Ovary (tissue), 9 donors: ENCODE measurements around the gene KICS2. TPM values are rescaled to one million over a fixed set of nuclear protein-coding genes. Genes with fewer than 3 reads are reported as not detected.

ENCODE experiments used
- DNase-seq, 5 donors: peaks; one replicate each; pipeline ENCODE4 v3.0.0-alpha.2; 2019 to 2020
- H3K27ac ChIP-seq, 2 donors: fragments of 200-600 bp; one replicate each; pipeline versions ENCODE4 v1.5.1 to v1.8.0; 2019 to 2022
- H3K27me3 ChIP-seq: fragments of 200-600 bp; one replicate; pipeline ENCODE4 v1.8.0; 2022
- H3K36me3 ChIP-seq: fragments of 200-600 bp; sonication (generic); one replicate; pipeline ENCODE4 v1.5.1; 2019
- H3K4me1 ChIP-seq: one replicate; pipeline ENCODE4 v1.8.1; 2013; ENCODE audit warnings: mild to moderate bottlenecking, moderate library complexity; ENCODE audit not compliant: insufficient read depth
- H3K4me3 ChIP-seq: fragments of 200-600 bp; sonication (generic); one replicate; pipeline ENCODE4 v1.5.1; 2017
- H3K9me3 ChIP-seq, 2 donors: fragments of 200-600 bp in 1 of 2; sonication (generic) in 1 of 2; one replicate each; pipeline versions ENCODE4 v1.5.1 to v1.8.1; 2013 to 2019; ENCODE audit warnings: mild to moderate bottlenecking in 1 of 2, moderate library complexity in 1 of 2
- CTCF ChIP-seq, 3 donors: fragments of 450-650 bp in 2 of 3; fragments of 200-600 bp in 1 of 3; IDR thresholded peaks; one replicate each; pipeline versions ENCODE4 v1.5.1 to v1.8.0; 2016 to 2022; ENCODE audit warnings: antibody characterized with exemption in 3 of 3, mild to moderate bottlenecking in 1 of 3
- EP300 ChIP-seq: sonication (generic); formaldehyde crosslinking; IDR thresholded peaks from one replicate; pipeline ENCODE4 v1.6.1; 2017; ENCODE audit warnings: antibody characterized with exemption
- POLR2A ChIP-seq: fragments of 450-650 bp; IDR thresholded peaks from one replicate; pipeline ENCODE4 v1.6.1; 2017; ENCODE audit warnings: antibody characterized with exemption, mild to moderate bottlenecking, moderate library complexity
- WGBS, 3 donors: extraction: QIAGEN DNeasy Blood & Tissue Kit in 1 of 3; methylation state at CpG; one replicate each; pipeline versions ENCODE4 v1.1.5 to v1.1.7; 2013 to 2017; 5-methylcytosine and 5-hydroxymethylcytosine counted together
- intact Hi-C, 4 donors: fragments of 100-400 bp; cut with DNase I; formaldehyde crosslinking; loops; one replicate each; pipeline versions ENCODE4 v1.11.0 to v1.15.1; 2022 to 2023
- polyA plus RNA-seq, 2 donors: library from polyadenylated mRNA; stranded (reverse); fragments of 200-250 nt in 1 of 2; fragments of 350-450 nt in 1 of 2; fragmentation: Illumina TruSeq in 1 of 2; extraction: RNeasy Lipid Tissue Mini Kit (QIAGEN cat#74804) in 1 of 2; gene quantifications; one replicate each; pipeline ENCODE4 v1.2.3, GENCODE V29; 2013 to 2014
- total RNA-seq, 7 donors: library from RNA; depleted of rRNA in 2 of 7; stranded (reverse); fragments of >200 nt in 2 of 7; fragmentation: NEBNext Ultra II Directional in 3 of 7; extraction: Animal tissue kit (Norgen Biotek cat#: 25700) in 3 of 7; gene quantifications; one replicate each; pipeline versions ENCODE4 v1.1.0 to v1.2.4, GENCODE V29; 2016 to 2023
- donor health status: DM: no; HTN: no; CAD: no; lungs with moderate emphysema.
- donor health status: DM: no; HTN: no; CAD: no.
- donor health status: Bipolar disorder and iron deficiency.
- donor health status: DM: yes; HTN: yes; CAD: no.
- donor health status: DM: no; HTN: no; CAD: no.
- donor health status: DM: yes; HTN: yes; CAD: no.

Gene KICS2
- total and polyA plus RNA-seq, 9 donors: 3.4 to 15.2 (median 8.1) TPM

- Histone ChIP-seq H3K27ac (no peak overlapping the region), H3K27me3 (no peaks in the 10 kb centered on the region), H3K9me3 (no peaks in the 10 kb centered on the region), H3K4me3 (no peak overlapping the region), H3K4me1 (peaks cover 6% of the 10 kb centered on the region), H3K36me3 (no peaks in the 10 kb centered on the region)
- intact Hi-C loops: no loop called here
- no peak for DNase-seq
- TF ChIP-seq EP300 (no peak), CTCF (IDR thresholded peaks at IDR 0.05) (no peak), POLR2A (no peak)
- 30 to 36% (median 31%) methylated on average over 3 of the region's 3 CpGs for WGBS, 3 donors
These were observed 18.7 kb upstream of the KICS2 start for GRCh38 chr12:64240781-64241180.

- intact Hi-C loops: loop anchor here in 1 of 4 donors (10.0 kb wide), 1 partner anchor 53 kb away; no protein-coding TSS in a partner anchor
- peaks cover 6% of the 10 kb centered on the region for H3K4me1 ChIP-seq
- no peaks in the 10 kb centered on the region for H3K9me3 ChIP-seq
- TF ChIP-seq EP300: no peak
- TF ChIP-seq CTCF (IDR thresholded peaks at IDR 0.05): no peak
- no peak for TF ChIP-seq POLR2A
- no peak overlapping the region for H3K27ac ChIP-seq
- H3K27me3 ChIP-seq: no peaks in the 10 kb centered on the region
- no peaks in the 10 kb centered on the region for H3K36me3 ChIP-seq
- DNase-seq: no peak
- H3K4me3 ChIP-seq: no peak overlapping the region
These were observed 15.3 kb upstream of the KICS2 start for GRCh38 chr12:64237382-64237781.

GRCh38 chr12:64236549-64236948 lies 14.5 kb upstream of the KICS2 start:
- intact Hi-C loops: loop anchor here in 1 of 4 donors (10.0 kb wide), 1 partner anchor 52 kb away; no protein-coding TSS in a partner anchor
- TF ChIP-seq POLR2A (no peak), EP300 (no peak), CTCF (IDR thresholded peaks at IDR 0.05) (no peak)

GRCh38 chr12:64232196-64232595 lies 10.1 kb upstream of the KICS2 start:
- WGBS, 3 donors: 50 to 65% (median 64%) methylated on average over 1 of the region's 1 CpG
- intact Hi-C loops: loop anchor here in 1 of 4 donors (10.0 kb wide), 1 partner anchor 47 kb away; no protein-coding TSS in a partner anchor
- Histone ChIP-seq H3K4me1 (no peaks in the 10 kb centered on the region), H3K27me3 (no peaks in the 10 kb centered on the region), H3K9me3 (no peaks in the 10 kb centered on the region), H3K27ac (no peak overlapping the region), H3K36me3 (no peaks in the 10 kb centered on the region), H3K4me3 (no peak overlapping the region)
- TF ChIP-seq EP300 (no peak), CTCF (IDR thresholded peaks at IDR 0.05) (no peak), POLR2A (no peak)
- DNase-seq: no peak

More at GRCh38 chr12:64236549-64236948, 14.5 kb upstream of the KICS2 start:
- no peak overlapping the region for H3K4me3 ChIP-seq
- no peaks in the 10 kb centered on the region for H3K27me3 ChIP-seq
- no peaks in the 10 kb centered on the region for H3K36me3 ChIP-seq
- H3K4me1 ChIP-seq: peaks cover 6% of the 10 kb centered on the region
- H3K9me3 ChIP-seq: no peaks in the 10 kb centered on the region
- no peak overlapping the region for H3K27ac ChIP-seq
- DNase-seq: no peak
